Left kidney (tissue), 8 donors: Measurements from ENCODE around the gene MTOR. TPM values are rescaled to one million over a fixed set of nuclear protein-coding genes. Genes with fewer than 3 reads are reported as not detected.
"Not testable (repeated sequence)": the region's sequence is repeated elsewhere in the genome, so short reads cannot be mapped to it uniquely, and the experiment has no call there.

Experiments
- DNase-seq: peaks from one replicate; pipeline ENCODE4 v3.0.0-alpha.2; 2013
- long read RNA-seq, 8 donors: transcript quantifications; one replicate each; lab custom pipeline, GENCODE V29; 2026
- polyA plus RNA-seq: library from polyadenylated mRNA; unstranded; fragments of 120-200 nt; gene quantifications from one replicate; pipeline ENCODE4 v1.2.1, GENCODE V29; 2013; ENCODE audit not compliant: insufficient read length

The MTOR gene
- 56.6 TPM for polyA plus RNA-seq
- long read RNA-seq, donor 1, partial matches to known transcripts, result 5 of 5 reads
- long read RNA-seq, donor 1, other reads (novel, unspliced or antisense), result 0 of 5 reads
- long read RNA-seq, donor 2, result 0 reads
- long read RNA-seq, donor 3, partial matches to known transcripts, result 7 of 7 reads
- long read RNA-seq, donor 3, other reads (novel, unspliced or antisense), result 0 of 7 reads
- long read RNA-seq, donor 4, result 0 reads
- long read RNA-seq, donor 5, full-length matches to known transcripts, result 1 of 1 reads
- long read RNA-seq, donor 5, partial matches to known transcripts, result 0 of 1 reads
- long read RNA-seq, donor 5, other reads (novel, unspliced or antisense), result 0 of 1 reads
- long read RNA-seq, donor 6, partial matches to known transcripts, result 0 of 2 reads
- long read RNA-seq, donor 6, other reads (novel, unspliced or antisense), result 0 of 2 reads
- long read RNA-seq, donor 7, result 0 reads
- long read RNA-seq, donor 8, result 0 reads

GRCh38 chr1:11262171-11263049 is at the start of gene MTOR:
TSS of gene MTOR (minus strand) at chr1:11262551. CDS start at chr1:11259409, 3,142 bp downstream.
- DNase-seq, result peak; percentile 100

- no peak for DNase-seq
Observed at GRCh38 chr1:11309385-11309784, 47.0 kb upstream of the MTOR start.

GRCh38 chr1:11308699-11309224 is 46.4 kb upstream of the MTOR start:
- DNase-seq, result no peak

- DNase-seq, result no peak
Observed at GRCh38 chr1:11307852-11308251, 45.5 kb upstream of the MTOR start.

GRCh38 chr1:11305516-11305915 is 43.2 kb upstream of the MTOR start:
- not testable (repeated sequence) for DNase-seq

DNA sequence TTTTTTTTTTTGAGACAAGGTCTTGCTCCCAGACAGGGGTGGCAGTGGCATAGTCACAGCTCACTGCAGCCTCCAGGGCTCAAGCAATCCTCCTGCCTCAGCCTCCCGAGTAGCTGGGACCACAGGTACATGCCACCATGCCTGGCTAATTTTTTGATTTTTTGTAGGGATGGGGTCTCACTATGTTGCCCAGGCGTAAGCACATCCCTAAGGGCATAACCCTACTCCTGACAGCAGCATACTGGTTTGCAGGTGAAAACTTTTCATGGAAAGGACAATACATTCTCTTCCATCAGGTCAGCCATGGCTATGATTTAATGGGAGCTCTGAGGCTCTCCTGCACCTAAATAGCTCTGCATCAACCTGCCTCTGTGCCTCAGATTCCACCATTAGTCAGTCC is 40.0 kb upstream of the MTOR start:
- DNase-seq, result no peak

GRCh38 chr1:11301601-11302000 is 39.2 kb upstream of the MTOR start:
- no peak for DNase-seq

- no peak for DNase-seq
Observed at GRCh38 chr1:11299225-11299574, 36.8 kb upstream of the MTOR start.

- DNase-seq, result no peak
Observed at GRCh38 chr1:11298390-11299224, 36.3 kb upstream of the MTOR start.

- DNase-seq, result not testable (repeated sequence)
Observed at GRCh38 chr1:11297774-11298173, 35.4 kb upstream of the MTOR start.

DNA sequence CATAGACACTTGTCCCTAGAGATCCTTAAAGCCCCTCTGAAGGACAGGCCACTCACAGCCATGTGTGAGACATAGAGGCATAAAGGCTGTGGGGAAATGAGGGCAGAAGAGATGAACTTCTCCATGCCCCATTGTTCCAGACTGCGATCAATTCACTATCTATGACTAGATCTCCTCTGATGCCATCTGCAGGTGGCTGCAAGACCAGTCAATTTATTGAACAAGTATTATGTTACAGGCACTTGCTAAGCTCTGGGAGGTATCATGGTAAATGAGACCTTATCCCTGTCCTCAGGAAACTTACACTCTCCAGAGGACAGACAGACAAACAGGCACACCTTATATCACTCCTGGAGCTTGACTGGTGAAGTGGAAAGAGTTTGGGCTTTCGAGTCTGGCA is 33.6 kb upstream of the MTOR start:
- no peak for DNase-seq

- DNase-seq, result no peak
Observed at GRCh38 chr1:11294951-11295350, 32.6 kb upstream of the MTOR start.

- DNase-seq, result no peak
Observed at GRCh38 chr1:11293856-11294255, 31.5 kb upstream of the MTOR start.

GRCh38 chr1:11291049-11291448 is 28.7 kb upstream of the MTOR start:
- DNase-seq, result no peak

DNA sequence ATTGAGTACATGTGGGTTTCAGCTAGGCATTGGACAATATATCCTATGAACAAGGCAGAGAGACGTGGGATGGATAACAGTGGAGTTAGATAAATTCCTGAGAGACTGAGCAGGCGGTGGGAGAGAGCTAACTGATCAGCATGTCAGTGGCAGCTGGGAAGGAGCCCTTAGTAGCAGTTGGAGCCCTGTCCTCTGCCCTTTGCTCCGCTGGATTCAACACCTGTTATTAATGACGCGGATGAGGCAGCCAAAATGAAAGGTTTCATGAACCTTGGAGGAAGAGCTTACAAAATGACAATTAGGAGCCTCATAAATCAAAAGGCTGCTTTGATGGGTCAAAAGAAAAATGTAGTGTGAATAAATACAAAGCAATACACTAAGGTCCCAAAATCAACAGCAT is 26.7 kb upstream of the MTOR start:
- no peak for DNase-seq

- no peak for DNase-seq
Observed at GRCh38 chr1:11286735-11287410, 24.5 kb upstream of the MTOR start.

- no peak for DNase-seq
Observed at GRCh38 chr1:11285883-11286734, 23.8 kb upstream of the MTOR start.

DNA sequence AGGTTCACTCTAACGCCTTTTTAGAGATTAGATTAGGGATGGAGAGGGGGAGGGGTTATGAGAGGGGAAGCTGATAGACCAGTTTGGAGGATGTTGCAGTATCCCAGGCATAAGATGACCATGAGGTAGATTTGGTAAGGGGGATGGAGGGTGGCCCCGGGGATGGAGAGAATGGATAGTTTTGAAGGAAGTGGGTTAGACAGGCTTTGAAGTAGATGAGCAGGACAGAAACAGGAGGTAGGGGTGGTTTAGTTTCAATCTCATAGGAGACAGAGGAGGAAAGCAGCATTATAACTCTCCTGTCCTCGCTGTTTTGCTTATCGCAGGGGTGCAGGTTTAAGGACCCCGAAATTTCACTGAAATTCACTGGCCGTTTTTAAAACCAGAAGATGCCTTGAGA is 22.4 kb upstream of the MTOR start:
- no peak for DNase-seq

GRCh38 chr1:11283151-11283550 is 20.8 kb upstream of the MTOR start:
- no peak for DNase-seq
